NCI-H82 treated with DMSO at 0.1 percent for 48 hours (cell line): Measurements from ENCODE around the gene NMUR1.
A peak's percentile ranks its signal among the peaks of the same experiment; 100 is the strongest.
"Not testable (repeated sequence)": the region's sequence is repeated elsewhere in the genome, so short reads cannot be mapped to it uniquely, and the experiment has no call there.

Experiments
- DNase-seq: peaks from one replicate; lab custom pipeline; 2025; ENCODE audit not compliant: unreplicated experiment; lab: John Stamatoyannopoulos, UW

Gene NMUR1

GRCh38 chr2:231530099-231531011 lies at the start of gene NMUR1:
Gene NMUR1 (minus strand): TSS chr2:231530445. CDS start chr2:231530361, 84 bp downstream.
- no peak for DNase-seq

- no peak for DNase-seq
Measured at GRCh38 chr2:231579560-231579959, 49.3 kb upstream of the NMUR1 start.

DNA sequence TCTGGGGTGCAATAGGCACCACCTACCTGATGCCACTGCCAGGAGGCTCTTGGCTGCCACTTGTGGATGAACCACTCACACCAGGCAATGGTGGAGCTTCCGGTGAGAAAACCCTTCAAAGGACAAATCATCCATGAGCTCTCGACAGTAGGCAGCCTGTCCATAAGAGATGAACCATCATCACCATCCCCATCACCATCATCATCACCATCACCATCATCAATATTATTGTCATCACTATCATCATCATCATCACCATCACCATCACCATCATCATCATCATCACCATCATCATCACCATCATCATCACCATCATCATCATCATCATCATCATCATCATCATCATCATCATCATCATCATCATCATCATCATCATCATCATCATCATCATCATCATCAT lies 48.4 kb upstream of the NMUR1 start:
- not testable (repeated sequence) for DNase-seq

DNA sequence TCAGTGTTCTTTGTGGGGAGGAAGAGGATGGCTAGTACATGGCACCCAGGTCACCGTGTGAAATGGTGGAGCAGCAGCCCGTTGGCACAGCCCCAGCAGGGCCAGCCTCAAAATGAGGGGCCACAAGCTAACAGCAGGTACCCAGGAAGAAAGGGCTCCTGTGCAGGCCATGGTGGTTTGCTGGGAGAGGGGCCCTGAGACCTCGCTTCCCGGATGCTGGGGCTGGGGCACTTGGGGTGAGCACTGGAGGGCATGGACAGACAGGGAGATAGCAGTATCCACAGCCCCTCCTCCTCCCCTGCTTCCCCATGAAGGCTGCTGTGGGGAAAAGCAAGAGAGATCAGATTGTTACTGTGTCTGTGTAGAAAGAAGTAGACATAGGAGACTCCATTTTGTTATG lies 46.2 kb upstream of the NMUR1 start:
- DNase-seq = no peak

DNA sequence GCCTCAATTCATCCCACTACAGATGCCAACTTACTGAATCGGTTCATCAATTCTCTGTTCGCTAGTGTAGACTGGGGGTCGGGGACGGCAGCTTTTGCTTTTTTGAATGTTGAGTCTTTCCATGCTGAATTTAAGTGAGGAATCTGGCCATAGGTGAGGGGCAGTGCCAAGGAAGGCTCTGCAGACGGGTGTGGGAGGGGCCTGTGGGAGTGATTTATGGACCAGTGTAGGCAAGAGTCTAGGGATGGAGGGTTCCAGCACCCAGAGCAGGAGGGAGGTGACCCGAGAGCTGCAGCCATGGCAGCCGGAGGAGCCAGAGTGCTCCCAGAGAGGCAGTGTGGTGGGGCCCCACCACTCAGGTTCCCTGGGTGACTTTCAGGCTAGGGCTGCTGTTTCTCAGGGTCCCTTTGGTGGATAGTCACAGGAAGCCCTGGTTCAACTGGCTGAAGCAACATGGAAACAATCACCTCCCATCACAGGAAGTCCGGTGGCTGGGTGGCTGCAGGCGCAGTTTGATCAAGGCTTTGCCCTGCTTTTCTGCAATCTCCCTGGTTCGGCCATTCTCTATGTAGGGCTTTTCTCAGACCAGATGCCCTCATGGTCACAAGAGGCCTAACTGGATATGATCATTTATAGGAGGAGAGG lies 45.5 kb upstream of the NMUR1 start:
- DNase-seq = no peak

DNA sequence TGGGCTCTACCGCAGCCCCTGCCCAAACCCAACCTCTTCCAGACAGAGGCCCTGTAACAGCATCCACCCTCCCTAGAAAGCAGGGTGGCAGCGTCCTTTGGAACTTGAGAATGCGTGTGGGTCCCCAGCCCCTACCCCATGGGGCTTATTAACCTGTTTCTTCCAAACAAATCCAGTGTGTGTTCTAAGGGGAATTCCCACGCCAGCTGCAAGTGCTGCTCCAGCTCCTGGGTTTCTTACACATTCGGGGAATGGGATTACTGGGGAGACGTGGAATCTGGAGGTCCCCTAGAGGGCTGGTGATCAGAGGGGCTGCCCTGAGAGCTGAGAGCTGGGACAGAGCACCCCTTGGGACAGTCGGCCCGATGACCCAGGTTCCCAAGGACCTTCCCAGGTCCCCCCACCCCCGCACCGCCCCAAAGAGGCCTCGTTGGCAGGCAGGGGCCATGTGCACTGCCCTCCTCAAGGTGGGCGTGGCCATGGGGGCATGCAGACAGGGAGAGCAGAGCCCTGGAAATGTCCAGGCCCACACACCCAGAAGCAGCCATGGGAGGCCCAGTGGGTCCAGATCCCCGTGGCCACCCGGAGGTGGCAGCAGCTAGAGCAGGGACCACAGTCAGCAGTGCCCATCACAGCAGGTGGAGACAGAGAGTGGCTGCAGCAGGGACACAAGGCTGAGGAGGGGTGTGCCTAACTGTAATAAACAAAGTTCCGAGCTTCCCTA lies 43.6 kb upstream of the NMUR1 start:
- DNase-seq = no peak

DNA sequence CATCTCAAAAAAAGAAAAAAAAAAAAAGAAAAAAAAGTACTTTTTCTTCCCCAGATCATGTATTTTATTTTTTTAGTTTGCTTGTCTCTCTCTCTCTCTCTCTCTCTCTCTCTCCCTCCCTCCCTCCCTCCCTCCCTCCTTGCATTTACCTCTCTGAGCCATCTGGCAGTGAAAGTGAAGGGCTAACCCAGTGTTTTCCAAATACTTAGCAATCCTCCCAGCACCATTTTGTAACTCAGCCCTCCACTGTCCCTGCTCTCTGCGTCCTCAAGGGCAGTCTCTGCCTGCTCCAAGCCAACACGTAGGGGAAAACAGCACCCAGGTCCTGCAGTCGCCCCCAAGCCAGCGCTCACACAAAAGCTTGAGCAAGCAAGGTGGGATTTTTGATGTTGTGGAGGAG lies 42.9 kb upstream of the NMUR1 start:
- DNase-seq = peak; percentile 66

DNA sequence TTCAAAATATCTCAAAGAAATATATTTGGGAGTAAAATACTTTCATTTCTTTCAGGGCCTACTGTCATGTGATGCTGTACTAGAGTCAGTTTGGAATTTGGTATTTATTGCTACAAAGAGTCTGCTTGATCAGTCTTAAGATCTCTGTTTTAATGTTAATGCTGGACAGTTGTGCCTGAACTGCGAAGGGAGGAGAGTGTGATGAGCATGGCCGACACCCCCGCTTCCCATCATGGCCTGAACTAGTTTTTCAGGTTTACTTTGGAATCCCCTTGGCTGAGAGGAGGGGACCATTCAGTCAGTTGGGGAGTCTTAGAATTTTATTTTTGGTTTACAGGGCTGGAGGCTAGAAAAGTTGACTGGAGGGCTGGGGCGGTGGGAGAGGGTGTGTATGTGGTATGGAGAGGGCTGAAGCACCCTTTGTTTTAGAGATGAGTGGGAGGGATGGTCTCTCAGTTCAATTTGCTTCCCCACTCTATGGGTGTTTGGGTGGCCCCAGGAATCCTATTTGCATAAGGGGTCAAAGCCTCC lies 41.5 kb upstream of the NMUR1 start:
- DNase-seq = no peak

DNA sequence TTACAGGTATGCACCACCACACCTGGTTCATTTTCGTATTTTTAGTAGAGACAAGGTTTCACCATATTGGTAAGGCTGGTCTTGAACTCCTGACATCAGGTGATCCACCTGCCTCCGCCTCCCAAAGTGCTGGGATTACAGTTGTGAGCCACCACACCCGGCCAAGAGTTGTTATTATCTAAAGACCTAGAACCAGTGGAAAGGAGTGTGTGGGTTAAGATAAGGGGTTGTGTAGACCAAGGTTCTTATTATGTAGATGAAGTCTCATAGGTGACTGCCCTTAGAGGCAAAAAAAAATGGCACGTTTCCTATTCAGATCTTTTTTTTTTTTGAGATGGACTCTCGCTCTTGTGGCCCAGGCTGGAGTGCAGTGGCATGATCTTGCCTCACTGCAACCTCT lies 40.7 kb upstream of the NMUR1 start:
- DNase-seq = not testable (repeated sequence)

DNA sequence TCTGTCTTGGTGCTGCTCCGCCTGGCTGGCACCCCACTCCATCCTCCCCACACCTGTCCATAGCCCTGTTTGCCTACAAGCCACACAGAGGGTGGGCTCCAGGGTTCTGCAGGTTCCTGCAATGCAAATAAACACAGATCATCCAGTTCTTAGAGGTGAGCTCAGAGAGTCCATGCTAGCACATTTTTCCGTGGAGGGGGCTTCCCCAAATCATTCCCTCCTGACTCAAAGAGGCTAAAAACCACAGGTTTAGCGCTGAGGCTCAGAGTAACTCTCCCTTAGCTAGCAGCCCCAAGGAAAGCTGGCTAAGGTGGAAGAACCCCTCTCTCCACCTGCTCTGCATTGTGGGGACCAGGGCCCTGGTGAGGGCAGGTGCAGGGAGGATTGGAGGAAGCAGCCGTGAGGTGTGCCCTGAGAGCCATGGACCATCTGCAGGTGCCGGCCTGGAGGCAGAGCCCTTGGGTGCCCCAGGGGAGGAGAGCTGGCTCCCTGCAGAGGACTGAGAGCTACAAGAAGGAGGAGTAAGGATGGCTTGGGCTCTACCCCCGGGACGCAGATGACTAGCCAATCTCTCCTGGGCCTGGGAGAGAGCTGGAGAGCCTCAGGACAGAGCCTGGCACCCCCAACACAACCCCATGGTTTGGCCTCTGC lies 38.7 kb upstream of the NMUR1 start:
- DNase-seq = no peak

DNA sequence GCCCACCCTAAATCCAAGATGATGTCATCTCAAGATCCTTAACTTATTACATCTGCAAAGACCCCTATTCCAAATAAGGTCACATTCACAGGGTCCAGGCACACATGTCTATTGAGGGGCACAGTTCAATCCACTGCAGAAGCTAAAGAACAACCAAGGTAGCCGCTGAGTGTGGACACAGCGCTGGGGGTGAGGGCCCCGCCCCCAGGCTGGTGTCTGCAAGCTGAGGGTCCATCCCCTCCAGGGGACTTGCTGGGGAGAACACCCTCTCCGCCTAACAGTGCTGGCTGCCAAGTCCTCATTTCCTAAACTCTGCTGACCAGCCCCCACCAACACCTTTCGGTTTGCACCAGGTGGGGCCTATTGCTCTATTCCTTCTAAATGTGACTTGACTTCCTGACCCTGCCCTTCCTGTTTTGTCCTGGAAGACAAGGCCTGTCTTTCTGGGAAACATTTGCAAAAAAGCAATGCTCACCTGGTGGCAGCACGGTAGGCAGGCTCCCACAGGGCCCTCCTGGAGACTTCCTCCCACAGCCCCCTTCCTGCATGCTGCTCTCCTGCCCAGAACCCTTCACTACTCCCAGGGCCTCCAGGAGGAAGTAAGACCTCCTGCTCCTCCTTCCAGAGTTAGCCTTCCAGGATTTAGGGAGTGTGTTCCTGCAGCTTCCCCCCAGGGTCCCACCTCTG lies 38.0 kb upstream of the NMUR1 start:
- DNase-seq = no peak

DNA sequence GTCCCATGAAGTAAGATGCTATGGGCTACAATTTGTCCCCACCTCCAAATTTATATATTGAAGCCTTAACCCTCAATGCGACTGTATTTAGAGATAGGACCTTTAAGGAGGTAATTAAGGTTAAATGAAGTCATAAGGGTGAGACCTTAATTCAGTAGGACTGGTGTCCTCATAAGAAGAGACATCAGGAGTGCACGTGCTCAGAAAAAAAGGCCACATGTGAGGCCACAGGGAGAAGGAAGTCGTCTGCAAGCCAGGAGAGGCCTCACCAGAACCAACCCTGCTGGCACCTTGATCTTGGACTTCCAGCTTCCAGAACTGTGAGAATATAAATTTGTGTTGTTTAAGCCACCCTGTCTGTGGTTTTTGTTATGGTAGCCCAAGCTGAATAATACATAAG lies 36.9 kb upstream of the NMUR1 start:
- DNase-seq = no peak

- no peak for DNase-seq
Measured at GRCh38 chr2:231565887-231566594, 35.8 kb upstream of the NMUR1 start.

GRCh38 chr2:231563378-231563961 lies 33.2 kb upstream of the NMUR1 start:
- peak; percentile 59 for DNase-seq

DNA sequence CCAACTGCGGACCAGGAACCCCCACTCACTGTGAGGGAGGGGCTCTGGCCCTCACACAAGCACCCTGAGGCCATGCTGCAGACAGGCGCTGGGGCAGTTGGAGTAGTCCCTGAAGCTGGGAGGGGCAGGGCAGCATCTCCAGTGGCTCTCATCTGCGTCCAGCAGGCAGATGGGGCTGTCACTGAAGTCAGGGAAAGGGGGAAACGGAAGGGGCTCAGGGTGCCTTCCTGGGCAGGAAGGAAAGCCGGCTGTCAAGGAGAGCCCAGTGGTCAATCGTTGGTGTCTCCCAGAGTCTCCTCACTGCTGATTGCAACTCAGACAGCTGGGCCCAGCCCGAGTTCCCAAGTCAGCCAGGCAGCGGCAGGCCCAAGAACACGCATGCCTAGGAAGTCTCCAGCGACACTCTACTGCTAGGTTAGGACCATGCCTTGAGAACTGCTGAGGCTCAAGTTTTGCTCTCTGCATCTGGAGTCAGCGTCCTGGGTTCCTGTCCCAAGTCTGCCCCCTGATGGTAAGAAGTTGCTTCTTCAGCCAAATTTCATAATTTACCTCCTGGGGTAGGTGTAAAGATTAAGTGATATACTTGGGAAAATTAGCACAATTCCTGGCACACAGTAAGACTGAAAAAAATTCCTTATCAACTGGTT lies 27.4 kb upstream of the NMUR1 start:
- DNase-seq = peak; percentile 78

GRCh38 chr2:231556981-231557380 lies 26.7 kb upstream of the NMUR1 start:
- no peak for DNase-seq

GRCh38 chr2:231556496-231556895 lies 26.3 kb upstream of the NMUR1 start:
- DNase-seq = not testable (repeated sequence)

DNA sequence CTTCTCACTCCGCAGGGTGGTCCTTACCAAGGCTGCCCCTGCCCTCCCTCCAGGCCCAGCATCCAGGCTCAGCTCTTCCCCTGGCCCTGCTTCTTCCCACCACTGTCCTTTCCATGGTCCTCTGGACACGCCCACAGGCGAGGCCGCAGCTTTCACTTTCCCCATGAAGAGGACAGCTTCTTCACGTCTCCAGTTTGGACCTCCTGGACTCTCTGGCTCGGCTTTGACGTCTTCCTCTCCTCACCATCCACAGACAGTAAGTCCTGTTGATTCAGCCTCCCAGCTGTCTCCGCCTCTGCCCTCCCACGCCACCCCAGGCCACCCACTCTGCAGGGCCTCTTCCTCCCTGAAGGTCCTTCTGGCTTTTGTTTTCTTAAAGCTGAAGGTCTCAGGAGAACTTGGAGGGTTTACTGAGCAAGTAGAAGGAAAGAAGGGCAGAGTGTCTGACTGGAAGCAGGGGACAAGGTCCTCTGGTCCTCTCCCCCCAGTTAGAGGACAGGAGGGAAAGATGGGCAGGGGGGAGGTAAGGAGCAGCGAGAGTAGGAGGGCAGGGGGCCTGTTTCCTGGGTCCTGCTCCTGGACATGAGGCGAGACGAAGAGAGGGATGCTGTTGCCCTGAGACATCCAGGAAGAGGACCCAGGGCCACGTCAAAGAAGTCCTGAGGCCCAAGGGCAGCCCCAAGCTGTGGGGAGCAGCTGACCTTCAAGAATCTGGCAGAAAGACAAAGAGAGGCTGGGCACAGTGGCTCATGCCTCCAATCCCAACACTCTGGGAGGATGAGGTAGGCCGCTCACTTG lies 24.7 kb upstream of the NMUR1 start:
- no peak for DNase-seq
